Measurements from ENCODE around the gene POU4F2. TPM values are rescaled to one million over a fixed set of nuclear protein-coding genes. Genes with fewer than 3 reads are reported as not detected.

The POU4F2 gene, protein sequence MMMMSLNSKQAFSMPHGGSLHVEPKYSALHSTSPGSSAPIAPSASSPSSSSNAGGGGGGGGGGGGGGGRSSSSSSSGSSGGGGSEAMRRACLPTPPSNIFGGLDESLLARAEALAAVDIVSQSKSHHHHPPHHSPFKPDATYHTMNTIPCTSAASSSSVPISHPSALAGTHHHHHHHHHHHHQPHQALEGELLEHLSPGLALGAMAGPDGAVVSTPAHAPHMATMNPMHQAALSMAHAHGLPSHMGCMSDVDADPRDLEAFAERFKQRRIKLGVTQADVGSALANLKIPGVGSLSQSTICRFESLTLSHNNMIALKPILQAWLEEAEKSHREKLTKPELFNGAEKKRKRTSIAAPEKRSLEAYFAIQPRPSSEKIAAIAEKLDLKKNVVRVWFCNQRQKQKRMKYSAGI
- 0.03 TPM for polyA plus RNA-seq (2013, experiment 1 of 2)
- 0.03 TPM for polyA plus RNA-seq (2013, experiment 2 of 2)

GRCh38 chr4:146638786-146639505 is at the start of gene POU4F2:
Gene POU4F2, plus strand, starts transcription at chr4:146638893. Its CDS starts 248 bp downstream, at chr4:146639141.
- Histone ChIP-seq H3K56ac (ENCODE audit: low read length) (no peak within 1 kb of the TSS), H3K4me2 (ENCODE audit: low read length) (peak within 1 kb of the TSS; percentile 67), H4K5ac (ENCODE audit: low read length) (no peak within 1 kb of the TSS), H2BK15ac (replicated peaks; ENCODE audit: low read depth) (no peak within 1 kb of the TSS), H3K23ac (ENCODE audit: low read length) (no peak within 1 kb of the TSS), H3K18ac (ENCODE audit: low read length) (no peak within 1 kb of the TSS), H2AK5ac (ENCODE audit: low read length) (no peak within 1 kb of the TSS), H3K4me3 (ENCODE audit: low read length) (no peak within 1 kb of the TSS), H3K4ac (ENCODE audit: low read depth, low read length) (no peak within 1 kb of the TSS), H3K79me1 (ENCODE audit: low read length) (no peaks in the 10 kb centered on the region), H3K4me1 (ENCODE audit: control insufficient read depth, low read depth, low read length) (no peaks in the 10 kb centered on the region), H3K27me3 (ENCODE audit: insufficient read depth, low read length, poor library complexity) (peaks cover 59% of the 10 kb centered on the region), H2BK120ac (ENCODE audit: low read depth, low read length) (no peak within 1 kb of the TSS), H3K36me3 (ENCODE audit: control insufficient read depth, insufficient read depth, low read length) (no peaks in the 10 kb centered on the region), H3K27ac (ENCODE audit: low read depth, low read length) (no peak within 1 kb of the TSS), H3K9ac (ENCODE audit: low read length) (no peak within 1 kb of the TSS), H4K8ac (ENCODE audit: low read depth, low read length) (no peak within 1 kb of the TSS), H3K79me2 (ENCODE audit: control insufficient read depth, insufficient read depth, low read length) (no peaks in the 10 kb centered on the region), H2BK5ac (ENCODE audit: low read length) (no peak within 1 kb of the TSS)
- DNase-seq: peak; percentile 74
- WGBS (ENCODE audit: extremely low coverage, insufficient coverage, low lambda C conversion rate): no CpG with 5 or more reads among the region's 74 CpGs

GRCh38 chr4:146590801-146591200 is 47.9 kb upstream of the POU4F2 start:
- no peak overlapping the region for H3K18ac ChIP-seq (ENCODE audit: low read length)
- DNase-seq: no peak
- WGBS (ENCODE audit: extremely low coverage, insufficient coverage, low lambda C conversion rate): no CpG with 5 or more reads among the region's 3 CpGs

DNA sequence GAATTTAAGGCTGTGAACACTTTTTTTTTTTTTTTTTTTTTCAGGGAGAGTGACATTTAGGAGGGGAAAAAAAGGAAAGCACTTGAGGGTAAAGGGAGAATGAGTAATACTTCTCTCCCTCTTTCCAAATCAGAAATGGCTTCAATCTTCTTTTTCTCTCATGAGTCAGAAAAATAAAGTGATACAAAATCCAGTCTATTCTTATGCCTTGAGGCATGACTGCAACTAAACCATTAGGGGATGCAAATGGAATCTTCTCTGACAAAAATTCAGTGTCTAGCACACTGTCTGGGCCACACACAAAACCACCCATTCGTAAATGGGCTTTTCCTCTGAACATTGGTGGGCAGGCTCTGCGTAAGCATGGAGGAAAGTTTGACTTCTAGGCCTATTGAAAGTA is 46.7 kb upstream of the POU4F2 start:
- no peaks in the 10 kb centered on the region for H3K27me3 ChIP-seq (ENCODE audit: insufficient read depth, low read length, poor library complexity)
- no peak overlapping the region for H2AK5ac ChIP-seq (ENCODE audit: low read length)
- H2BK120ac ChIP-seq (ENCODE audit: low read depth, low read length): no peak overlapping the region
- H2BK15ac ChIP-seq (replicated peaks; ENCODE audit: low read depth): no peak overlapping the region
- no CpG with 5 or more reads among the region's 2 CpGs for WGBS (ENCODE audit: extremely low coverage, insufficient coverage, low lambda C conversion rate)
- no peak overlapping the region for H3K23ac ChIP-seq (ENCODE audit: low read length)
- H3K4ac ChIP-seq (ENCODE audit: low read depth, low read length): no peak overlapping the region
- no peak overlapping the region for H3K56ac ChIP-seq (ENCODE audit: low read length)
- H4K5ac ChIP-seq (ENCODE audit: low read length): no peak overlapping the region
- H2BK5ac ChIP-seq (ENCODE audit: low read length): no peak overlapping the region
- no peak overlapping the region for H3K18ac ChIP-seq (ENCODE audit: low read length)
- H3K36me3 ChIP-seq (ENCODE audit: control insufficient read depth, insufficient read depth, low read length): no peaks in the 10 kb centered on the region
- no peak overlapping the region for H3K9ac ChIP-seq (ENCODE audit: low read length)
- no peak overlapping the region for H3K4me3 ChIP-seq (ENCODE audit: low read length)
- no peak for DNase-seq
- no peak overlapping the region for H4K8ac ChIP-seq (ENCODE audit: low read depth, low read length)
- no peak overlapping the region for H3K27ac ChIP-seq (ENCODE audit: low read depth, low read length)
- H3K4me1 ChIP-seq (ENCODE audit: control insufficient read depth, low read depth, low read length): no peaks in the 10 kb centered on the region
- H3K79me1 ChIP-seq (ENCODE audit: low read length): no peaks in the 10 kb centered on the region
- no peaks in the 10 kb centered on the region for H3K79me2 ChIP-seq (ENCODE audit: control insufficient read depth, insufficient read depth, low read length)
- no peak overlapping the region for H3K4me2 ChIP-seq (ENCODE audit: low read length)

More at GRCh38 chr4:146590801-146591200, 47.9 kb upstream of the POU4F2 start:
- Histone ChIP-seq H4K8ac (ENCODE audit: low read depth, low read length) (no peak overlapping the region), H2BK15ac (replicated peaks; ENCODE audit: low read depth) (no peak overlapping the region), H2BK5ac (ENCODE audit: low read length) (no peak overlapping the region), H4K5ac (ENCODE audit: low read length) (no peak overlapping the region), H2BK120ac (ENCODE audit: low read depth, low read length) (no peak overlapping the region), H3K79me2 (ENCODE audit: control insufficient read depth, insufficient read depth, low read length) (no peaks in the 10 kb centered on the region), H3K56ac (ENCODE audit: low read length) (no peak overlapping the region), H3K4me2 (ENCODE audit: low read length) (no peak overlapping the region), H3K9ac (ENCODE audit: low read length) (no peak overlapping the region), H3K79me1 (ENCODE audit: low read length) (no peaks in the 10 kb centered on the region), H3K27me3 (ENCODE audit: insufficient read depth, low read length, poor library complexity) (no peaks in the 10 kb centered on the region), H3K23ac (ENCODE audit: low read length) (no peak overlapping the region), H3K4me1 (ENCODE audit: control insufficient read depth, low read depth, low read length) (no peaks in the 10 kb centered on the region), H3K27ac (ENCODE audit: low read depth, low read length) (no peak overlapping the region), H3K4me3 (ENCODE audit: low read length) (no peak overlapping the region), H3K4ac (ENCODE audit: low read depth, low read length) (no peak overlapping the region), H3K36me3 (ENCODE audit: control insufficient read depth, insufficient read depth, low read length) (no peaks in the 10 kb centered on the region), H2AK5ac (ENCODE audit: low read length) (no peak overlapping the region)

DNA sequence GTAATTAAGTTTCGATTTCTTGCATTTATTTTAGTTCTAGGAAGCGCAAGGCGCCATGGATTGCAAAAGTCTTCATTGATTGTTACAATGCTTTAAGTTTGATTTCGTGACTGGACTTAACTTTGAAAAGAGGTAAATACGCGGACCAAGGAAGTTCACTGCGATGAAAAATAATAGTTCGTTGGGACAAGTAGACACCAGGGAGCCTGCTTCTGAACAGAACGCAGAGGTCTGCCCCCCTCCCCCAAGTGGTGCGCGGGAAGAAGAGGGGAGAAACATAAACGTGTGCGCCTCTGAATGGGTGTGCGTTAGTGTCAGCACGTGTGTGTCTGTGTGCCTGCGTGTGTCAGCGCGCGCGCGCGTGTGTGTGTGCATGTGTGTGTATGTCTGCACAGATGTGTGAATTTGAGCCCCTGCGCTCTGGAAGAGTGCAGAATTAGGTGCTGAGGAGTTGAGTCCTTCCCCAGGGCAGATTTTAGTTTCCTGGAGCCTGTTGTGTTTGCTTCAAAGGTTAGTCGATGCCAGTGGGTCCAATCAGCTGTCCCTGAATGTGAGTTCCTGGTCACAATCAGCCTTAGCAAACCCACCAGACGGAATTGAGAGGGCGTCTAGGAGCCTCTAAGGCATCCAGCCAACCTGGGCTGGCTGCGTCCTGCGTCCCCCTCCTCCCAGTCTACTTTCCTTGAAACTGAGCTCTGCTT is 5.8 kb upstream of the POU4F2 start:
- Histone ChIP-seq H2BK15ac (replicated peaks; ENCODE audit: low read depth) (no peak overlapping the region), H2BK120ac (ENCODE audit: low read depth, low read length) (no peak overlapping the region), H3K18ac (ENCODE audit: low read length) (no peak overlapping the region), H3K36me3 (ENCODE audit: control insufficient read depth, insufficient read depth, low read length) (no peaks in the 10 kb centered on the region), H4K5ac (ENCODE audit: low read length) (no peak overlapping the region), H3K27ac (ENCODE audit: low read depth, low read length) (no peak overlapping the region), H3K4me1 (ENCODE audit: control insufficient read depth, low read depth, low read length) (no peaks in the 10 kb centered on the region), H3K4ac (ENCODE audit: low read depth, low read length) (no peak overlapping the region), H3K79me2 (ENCODE audit: control insufficient read depth, insufficient read depth, low read length) (no peaks in the 10 kb centered on the region), H4K8ac (ENCODE audit: low read depth, low read length) (no peak overlapping the region), H3K4me2 (ENCODE audit: low read length) (no peak overlapping the region), H3K27me3 (ENCODE audit: insufficient read depth, low read length, poor library complexity) (peaks cover 48% of the 10 kb centered on the region), H3K9ac (ENCODE audit: low read length) (no peak overlapping the region), H2AK5ac (ENCODE audit: low read length) (no peak overlapping the region), H2BK5ac (ENCODE audit: low read length) (no peak overlapping the region), H3K56ac (ENCODE audit: low read length) (no peak overlapping the region), H3K79me1 (ENCODE audit: low read length) (no peaks in the 10 kb centered on the region), H3K23ac (ENCODE audit: low read length) (no peak overlapping the region), H3K4me3 (ENCODE audit: low read length) (no peak overlapping the region)
- DNase-seq: no peak
- no CpG with 5 or more reads among the region's 28 CpGs for WGBS (ENCODE audit: extremely low coverage, insufficient coverage, low lambda C conversion rate)

- Histone ChIP-seq H2BK5ac (ENCODE audit: low read length) (no peak overlapping the region), H3K18ac (ENCODE audit: low read length) (no peak overlapping the region), H2AK5ac (ENCODE audit: low read length) (no peak overlapping the region), H3K4me1 (ENCODE audit: control insufficient read depth, low read depth, low read length) (no peaks in the 10 kb centered on the region), H3K27ac (ENCODE audit: low read depth, low read length) (no peak overlapping the region), H3K4me2 (ENCODE audit: low read length) (no peak overlapping the region), H2BK15ac (replicated peaks; ENCODE audit: low read depth) (no peak overlapping the region), H2BK120ac (ENCODE audit: low read depth, low read length) (no peak overlapping the region), H3K4ac (ENCODE audit: low read depth, low read length) (no peak overlapping the region), H3K36me3 (ENCODE audit: control insufficient read depth, insufficient read depth, low read length) (no peaks in the 10 kb centered on the region), H4K5ac (ENCODE audit: low read length) (no peak overlapping the region), H4K8ac (ENCODE audit: low read depth, low read length) (no peak overlapping the region), H3K4me3 (ENCODE audit: low read length) (no peak overlapping the region), H3K79me2 (ENCODE audit: control insufficient read depth, insufficient read depth, low read length) (no peaks in the 10 kb centered on the region), H3K9ac (ENCODE audit: low read length) (no peak overlapping the region), H3K27me3 (ENCODE audit: insufficient read depth, low read length, poor library complexity) (peaks cover 51% of the 10 kb centered on the region), H3K56ac (ENCODE audit: low read length) (no peak overlapping the region), H3K79me1 (ENCODE audit: low read length) (no peaks in the 10 kb centered on the region), H3K23ac (ENCODE audit: low read length) (no peak overlapping the region)
- peak; percentile 59 for DNase-seq
- WGBS (ENCODE audit: extremely low coverage, insufficient coverage, low lambda C conversion rate): no CpG with 5 or more reads among the region's 7 CpGs
These were observed 5.3 kb upstream of the POU4F2 start for GRCh38 chr4:146633471-146633800.

All from mesendoderm (in vitro differentiated cells).